Glutamatergic neuron (in vitro differentiated cells): ENCODE results near the gene ASB3. TPM values are rescaled to one million over a fixed set of nuclear protein-coding genes. Genes with fewer than 3 reads are reported as not detected.

ENCODE experiments used
- DNase-seq: peaks from one replicate; pipeline ENCODE4 v3.0.0; 2022
- H3K27ac Mint-ChIP-seq: one replicate; pipeline ENCODE4 v1.8.0; 2020; ENCODE audit warnings: mild to moderate bottlenecking, mixed read lengths, inconsistent platforms; ENCODE audit not compliant: unreplicated experiment
- H3K27me3 Mint-ChIP-seq: one replicate; pipeline ENCODE4 v1.8.0; 2020; ENCODE audit warnings: mild to moderate bottlenecking, moderate library complexity, mixed read lengths, inconsistent platforms; ENCODE audit not compliant: unreplicated experiment
- H3K36me3 Mint-ChIP-seq: one replicate; pipeline ENCODE4 v1.8.0; 2020; ENCODE audit warnings: mild to moderate bottlenecking, mixed read lengths, inconsistent platforms; ENCODE audit not compliant: unreplicated experiment
- H3K4me1 Mint-ChIP-seq: one replicate; pipeline ENCODE4 v1.8.0; 2020; ENCODE audit warnings: mild to moderate bottlenecking, low read depth, mixed read lengths, inconsistent platforms; ENCODE audit not compliant: unreplicated experiment
- H3K4me3 Mint-ChIP-seq: one replicate; pipeline ENCODE4 v1.8.0; 2020; ENCODE audit warnings: mild to moderate bottlenecking, mixed read lengths, inconsistent platforms; ENCODE audit not compliant: unreplicated experiment
- H3K9me3 Mint-ChIP-seq: one replicate; pipeline ENCODE4 v1.8.0; 2020; ENCODE audit warnings: mild to moderate bottlenecking, moderate library complexity, mixed read lengths, inconsistent platforms; ENCODE audit not compliant: unreplicated experiment
- total RNA-seq: library from RNA; stranded (reverse); fragmentation: NEBNext Ultra II Directional; extraction: Animal tissue kit (Norgen Biotek cat#: 25700); gene quantifications from one replicate; pipeline ENCODE4 v1.2.1, GENCODE V29; 2021; ENCODE audit not compliant: unreplicated experiment
- TF ChIP-seq, protein P1 (sequence below): fragments of 200-600 bp; sonication (generic); IDR thresholded peaks from one replicate; pipeline ENCODE4 v1.5.0; 2021; ENCODE audit not compliant: partially characterized antibody, unreplicated experiment

Gene ASB3
- total RNA-seq, 1 donor from 2014 or later, result 25.3 TPM

DNA sequence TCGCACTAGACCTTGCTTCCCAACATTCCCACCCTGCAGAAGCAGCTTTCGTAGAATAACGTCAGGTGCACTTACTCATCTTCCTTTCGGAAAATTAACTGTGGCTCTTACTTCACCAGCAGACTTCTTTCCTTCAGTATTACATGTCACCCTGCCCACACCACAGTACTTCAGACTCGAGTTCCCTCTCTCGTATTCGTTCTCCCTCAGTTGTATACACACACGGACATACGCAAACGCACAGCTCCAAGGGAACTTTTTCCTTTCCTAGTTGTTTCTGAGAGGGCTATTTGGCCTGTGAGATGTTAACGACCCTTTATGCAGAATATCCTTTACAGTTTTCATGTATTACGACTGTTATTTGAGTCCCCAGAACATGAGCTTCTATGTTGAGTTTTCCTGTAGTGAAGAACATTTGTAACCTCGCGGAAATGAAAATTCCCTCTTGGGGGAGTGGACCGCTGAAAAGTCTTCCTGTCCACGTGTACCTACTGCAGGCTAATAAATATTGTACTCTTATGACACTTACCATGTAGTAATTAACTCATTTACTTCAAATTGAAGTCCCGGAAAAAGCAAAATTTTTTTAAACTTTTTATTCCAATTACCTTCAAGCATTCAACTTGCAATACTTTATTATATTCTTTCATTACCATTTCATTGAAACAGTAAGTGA lies 999 bp upstream of the ASB3 start:
- peaks cover 2% of the 10 kb centered on the region for H3K27me3 Mint-ChIP-seq
- peaks cover 10% of the 10 kb centered on the region for H3K4me1 Mint-ChIP-seq

GRCh38 chr2:53786352-53786704 lies 425 bp downstream of the ASB3 start:
- Mint-ChIP-seq H3K27me3 (peaks cover 2% of the 10 kb centered on the region), H3K36me3 (no peaks in the 10 kb centered on the region), H3K4me3 (peak overlapping the region; percentile 98), H3K27ac (peak overlapping the region; percentile 99), H3K9me3 (peaks cover 3% of the 10 kb centered on the region), H3K4me1 (peaks cover 10% of the 10 kb centered on the region)
- TF ChIP-seq, protein P1, sequence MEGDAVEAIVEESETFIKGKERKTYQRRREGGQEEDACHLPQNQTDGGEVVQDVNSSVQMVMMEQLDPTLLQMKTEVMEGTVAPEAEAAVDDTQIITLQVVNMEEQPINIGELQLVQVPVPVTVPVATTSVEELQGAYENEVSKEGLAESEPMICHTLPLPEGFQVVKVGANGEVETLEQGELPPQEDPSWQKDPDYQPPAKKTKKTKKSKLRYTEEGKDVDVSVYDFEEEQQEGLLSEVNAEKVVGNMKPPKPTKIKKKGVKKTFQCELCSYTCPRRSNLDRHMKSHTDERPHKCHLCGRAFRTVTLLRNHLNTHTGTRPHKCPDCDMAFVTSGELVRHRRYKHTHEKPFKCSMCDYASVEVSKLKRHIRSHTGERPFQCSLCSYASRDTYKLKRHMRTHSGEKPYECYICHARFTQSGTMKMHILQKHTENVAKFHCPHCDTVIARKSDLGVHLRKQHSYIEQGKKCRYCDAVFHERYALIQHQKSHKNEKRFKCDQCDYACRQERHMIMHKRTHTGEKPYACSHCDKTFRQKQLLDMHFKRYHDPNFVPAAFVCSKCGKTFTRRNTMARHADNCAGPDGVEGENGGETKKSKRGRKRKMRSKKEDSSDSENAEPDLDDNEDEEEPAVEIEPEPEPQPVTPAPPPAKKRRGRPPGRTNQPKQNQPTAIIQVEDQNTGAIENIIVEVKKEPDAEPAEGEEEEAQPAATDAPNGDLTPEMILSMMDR, result no peak
- DNase-seq, result peak; percentile 33

More for the DNA sequence above, 999 bp upstream of the ASB3 start:
- no peak for DNase-seq
- peak overlapping the region; percentile 92 for H3K4me3 Mint-ChIP-seq
- peaks cover 3% of the 10 kb centered on the region for H3K9me3 Mint-ChIP-seq
- H3K36me3 Mint-ChIP-seq, result no peaks in the 10 kb centered on the region
- peak overlapping the region; percentile 99 for H3K27ac Mint-ChIP-seq
- TF ChIP-seq, protein P1, result no peak

GRCh38 chr2:53785366-53785765 lies 1.4 kb downstream of the ASB3 start:
- H3K9me3 Mint-ChIP-seq, result peaks cover 3% of the 10 kb centered on the region
- TF ChIP-seq, protein P1, result no peak
- H3K27ac Mint-ChIP-seq, result no peak overlapping the region
- DNase-seq, result no peak
- H3K36me3 Mint-ChIP-seq, result no peaks in the 10 kb centered on the region
- H3K4me1 Mint-ChIP-seq, result peaks cover 10% of the 10 kb centered on the region
- peaks cover 2% of the 10 kb centered on the region for H3K27me3 Mint-ChIP-seq
- H3K4me3 Mint-ChIP-seq, result peak overlapping the region; percentile 98

- Mint-ChIP-seq H3K4me3 (peak overlapping the region; percentile 98), H3K9me3 (peaks cover 3% of the 10 kb centered on the region), H3K27ac (peak overlapping the region; percentile 54), H3K27me3 (peaks cover 2% of the 10 kb centered on the region), H3K36me3 (no peaks in the 10 kb centered on the region), H3K4me1 (peaks cover 10% of the 10 kb centered on the region)
- TF ChIP-seq, protein P1, result no peak
- DNase-seq, result no peak
These were observed 2.3 kb downstream of the ASB3 start for GRCh38 chr2:53784436-53784835.

- H3K4me3 Mint-ChIP-seq, result no peak overlapping the region
- H3K9me3 Mint-ChIP-seq, result peaks cover 3% of the 10 kb centered on the region
- DNase-seq, result no peak
- H3K4me1 Mint-ChIP-seq, result peaks cover 10% of the 10 kb centered on the region
- TF ChIP-seq, protein P1, result no peak
- H3K36me3 Mint-ChIP-seq, result no peaks in the 10 kb centered on the region
- H3K27ac Mint-ChIP-seq, result no peak overlapping the region
- H3K27me3 Mint-ChIP-seq, result peaks cover 2% of the 10 kb centered on the region
These were observed 4.1 kb downstream of the ASB3 start for GRCh38 chr2:53782676-53783075.
